ENCODE data around the gene RAB36. TPM values are rescaled to one million over a fixed set of nuclear protein-coding genes. Genes with fewer than 3 reads are reported as not detected.

The RAB36 gene
- total RNA-seq, 1 experiment from 2014 or later, result 1.8 TPM

GRCh38 chr22:23116506-23117263 is 28.6 kb upstream of the RAB36 start:
- no peaks in the 10 kb centered on the region for H3K36me3 Mint-ChIP-seq
- TF ChIP-seq FOXP1 (CRISPR knock-in tag; IDR thresholded peaks at IDR 0.05; ENCODE audit: borderline replicate concordance) (no peak), MXD4 (CRISPR knock-in tag; IDR thresholded peaks at IDR 0.05; ENCODE audit: borderline replicate concordance) (no peak), JUN (CRISPR knock-in tag; IDR thresholded peaks at IDR 0.05) (no peak), GTF2I (CRISPR knock-in tag; conservative IDR thresholded peaks at IDR 0.05) (no peak), ZNF671 (CRISPR knock-in tag; IDR thresholded peaks at IDR 0.05) (no peak), PRRX2 (CRISPR knock-in tag; IDR thresholded peaks at IDR 0.05) (no peak), RORB (CRISPR knock-in tag; IDR thresholded peaks at IDR 0.05) (no peak), ZNF423 (CRISPR knock-in tag; IDR thresholded peaks at IDR 0.05) (no peak), ATF1 (CRISPR knock-in tag; IDR thresholded peaks at IDR 0.05) (no peak), AR (CRISPR knock-in tag; IDR thresholded peaks at IDR 0.05) (no peak)
- no peak for DNase-seq (ENCODE audit: low spot score)
- H3K27ac Mint-ChIP-seq, result no peak overlapping the region
- peaks cover 3% of the 10 kb centered on the region; the same call in 1 of the 2 replicates for H3K4me1 Mint-ChIP-seq
- ChIA-PET CTCF (interaction anchor here (0.5 to 7.4 kb wide), 9 partner anchors 12 to 946 kb away, joined by 3 to 92 read pairs (median 5); no protein-coding TSS in a partner anchor), POLR2A (no interaction called here)
- no peak for ATAC-seq
- no peaks in the 10 kb centered on the region for H3K9me3 Mint-ChIP-seq
- no peak overlapping the region for H3K4me3 Mint-ChIP-seq
- H3K27me3 Mint-ChIP-seq (ENCODE audit: low read depth), result peaks cover 10% of the 10 kb centered on the region

GRCh38 chr22:23117275-23117674 is 28.0 kb upstream of the RAB36 start:
- ChIA-PET CTCF (interaction anchor here (1.3 to 7.4 kb wide), 5 partner anchors 39 to 173 kb away, joined by 3 to 92 read pairs (median 7); no protein-coding TSS in a partner anchor), POLR2A (no interaction called here)
- no peak overlapping the region for H3K4me3 Mint-ChIP-seq
- TF ChIP-seq TEAD1 (CRISPR knock-in tag; IDR thresholded peaks at IDR 0.05), result no peak
- TF ChIP-seq NFATC4 (CRISPR knock-in tag; IDR thresholded peaks at IDR 0.05), result no peak
- no peak for TF ChIP-seq E2F1 (CRISPR knock-in tag; IDR thresholded peaks at IDR 0.05)
- no peak for TF ChIP-seq ZNF232 (CRISPR knock-in tag; IDR thresholded peaks at IDR 0.05)
- TF ChIP-seq CDX4 (CRISPR knock-in tag; IDR thresholded peaks at IDR 0.05; ENCODE audit: borderline replicate concordance), result no peak
- no peak for TF ChIP-seq MYBL2 (CRISPR knock-in tag; IDR thresholded peaks at IDR 0.05)
- no peak for TF ChIP-seq ZNF317 (CRISPR knock-in tag; IDR thresholded peaks at IDR 0.05; ENCODE audit: borderline replicate concordance, low read depth)
- TF ChIP-seq ZNF219 (CRISPR knock-in tag; IDR thresholded peaks at IDR 0.05; ENCODE audit: borderline replicate concordance), result no peak
- no peak for TF ChIP-seq ERG (CRISPR knock-in tag; IDR thresholded peaks at IDR 0.05)
- TF ChIP-seq NFYB (CRISPR knock-in tag; conservative IDR thresholded peaks at IDR 0.05; ENCODE audit: low read depth), result no peak
- TF ChIP-seq ZNF138 (CRISPR knock-in tag; conservative IDR thresholded peaks at IDR 0.05), result no peak
- TF ChIP-seq ATF3 (CRISPR knock-in tag; conservative IDR thresholded peaks at IDR 0.05), result no peak
- no peak for TF ChIP-seq RELA (CRISPR knock-in tag; IDR thresholded peaks at IDR 0.05; ENCODE audit: borderline replicate concordance)
- TF ChIP-seq ZBTB21 (CRISPR knock-in tag; IDR thresholded peaks at IDR 0.05; ENCODE audit: borderline replicate concordance), result no peak
- no peak for TF ChIP-seq TCF7 (CRISPR knock-in tag; IDR thresholded peaks at IDR 0.05; ENCODE audit: low read depth)
- TF ChIP-seq MLX (CRISPR knock-in tag; IDR thresholded peaks at IDR 0.05), result no peak
- no peak for TF ChIP-seq NR3C1 (CRISPR knock-in tag; conservative IDR thresholded peaks at IDR 0.05; ENCODE audit: low read depth)

More at GRCh38 chr22:23117275-23117674, 28.0 kb upstream of the RAB36 start:
- Mint-ChIP-seq H3K27ac (no peak overlapping the region), H3K9me3 (no peaks in the 10 kb centered on the region), H3K36me3 (no peaks in the 10 kb centered on the region), H3K27me3 (ENCODE audit: low read depth) (peaks cover 13% of the 10 kb centered on the region), H3K4me1 (peaks cover 3% of the 10 kb centered on the region; the same call in 1 of the 2 replicates)
- DNase-seq (ENCODE audit: low spot score) (no peak), ATAC-seq (no peak)
